ENCODE data around the gene TPP1.

- TF ChIP-seq TSHZ2 (CRISPR knock-in tag; IDR thresholded peaks at IDR 0.05) (no peak), PATZ1 (CRISPR knock-in tag; IDR thresholded peaks at IDR 0.05; ENCODE audit: borderline replicate concordance) (no peak), ZNF565 (CRISPR knock-in tag; conservative IDR thresholded peaks at IDR 0.05; ENCODE audit: low read depth) (no peak), GLIS3 (CRISPR knock-in tag; IDR thresholded peaks at IDR 0.05) (no peak), RARB (CRISPR knock-in tag; IDR thresholded peaks at IDR 0.05) (no peak), PPARA (CRISPR knock-in tag; IDR thresholded peaks at IDR 0.05; ENCODE audit: borderline replicate concordance) (no peak), TOX (CRISPR knock-in tag; IDR thresholded peaks at IDR 0.05; ENCODE audit: borderline replicate concordance) (no peak), CSRNP3 (CRISPR knock-in tag; IDR thresholded peaks at IDR 0.05) (no peak)
These were observed 7.3 kb downstream of the TPP1 start for GRCh38 chr11:6611963-6612212.
